ENCODE data around the gene OAS1.

DNA sequence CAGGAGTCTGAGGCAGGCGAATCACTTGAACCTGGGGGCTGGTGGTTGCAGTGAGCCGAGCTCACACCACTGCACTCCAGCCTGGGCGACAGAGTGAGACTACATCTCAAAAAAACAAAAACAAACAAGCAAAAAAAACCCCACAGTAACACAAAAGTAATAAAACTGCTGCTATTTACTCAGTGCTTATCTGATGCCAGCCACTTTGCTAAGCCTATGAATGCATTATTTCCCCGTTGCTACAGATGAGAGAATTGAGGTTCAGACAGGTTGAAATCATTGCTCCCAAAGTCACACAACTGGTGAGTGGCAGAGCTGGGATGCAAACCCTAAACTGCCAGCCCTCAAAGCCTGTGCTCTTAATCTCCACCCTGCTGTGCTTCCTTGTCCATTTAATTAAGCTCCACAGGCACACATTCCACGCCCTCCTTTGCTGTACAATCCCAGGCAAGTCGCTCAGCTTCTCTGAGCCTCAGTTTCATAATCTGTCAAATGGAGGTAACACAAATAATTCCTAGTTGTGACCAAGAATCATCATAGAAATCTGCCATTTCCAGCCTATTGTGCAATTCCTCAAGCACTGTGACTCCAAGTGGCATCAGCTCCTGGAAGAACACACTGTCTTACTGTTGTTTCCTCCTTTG lies 25.8 kb downstream of the OAS1 start:
- TF ChIP-seq TCF7L2 (IDR thresholded peaks at IDR 0.05; ENCODE audit: low read depth, low read length) (no peak), MCM7 (IDR thresholded peaks at IDR 0.05) (no peak), L3MBTL2 (IDR thresholded peaks at IDR 0.05) (no peak), CHCHD3 (CRISPR knock-in tag; IDR thresholded peaks at IDR 0.05) (no peak), RCOR1 (IDR thresholded peaks at IDR 0.05; ENCODE audit: borderline replicate concordance in 1 of 2, low read depth in 2 of 2, low read length in 2 of 2) (no peak), PHF21A (IDR thresholded peaks at IDR 0.05; ENCODE audit: borderline replicate concordance, low read depth) (no peak), EP300 (IDR thresholded peaks at IDR 0.05; ENCODE audit: low read length) (no peak)
